Measurements from ENCODE around the gene EIF2AK3.

GRCh38 chr2:88596141-88596830, 31.0 kb downstream of the EIF2AK3 start:
- TF ChIP-seq, protein P1, sequence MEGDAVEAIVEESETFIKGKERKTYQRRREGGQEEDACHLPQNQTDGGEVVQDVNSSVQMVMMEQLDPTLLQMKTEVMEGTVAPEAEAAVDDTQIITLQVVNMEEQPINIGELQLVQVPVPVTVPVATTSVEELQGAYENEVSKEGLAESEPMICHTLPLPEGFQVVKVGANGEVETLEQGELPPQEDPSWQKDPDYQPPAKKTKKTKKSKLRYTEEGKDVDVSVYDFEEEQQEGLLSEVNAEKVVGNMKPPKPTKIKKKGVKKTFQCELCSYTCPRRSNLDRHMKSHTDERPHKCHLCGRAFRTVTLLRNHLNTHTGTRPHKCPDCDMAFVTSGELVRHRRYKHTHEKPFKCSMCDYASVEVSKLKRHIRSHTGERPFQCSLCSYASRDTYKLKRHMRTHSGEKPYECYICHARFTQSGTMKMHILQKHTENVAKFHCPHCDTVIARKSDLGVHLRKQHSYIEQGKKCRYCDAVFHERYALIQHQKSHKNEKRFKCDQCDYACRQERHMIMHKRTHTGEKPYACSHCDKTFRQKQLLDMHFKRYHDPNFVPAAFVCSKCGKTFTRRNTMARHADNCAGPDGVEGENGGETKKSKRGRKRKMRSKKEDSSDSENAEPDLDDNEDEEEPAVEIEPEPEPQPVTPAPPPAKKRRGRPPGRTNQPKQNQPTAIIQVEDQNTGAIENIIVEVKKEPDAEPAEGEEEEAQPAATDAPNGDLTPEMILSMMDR (conservative IDR thresholded peaks at IDR 0.05; ENCODE audit: low read depth, low read length): no peak
- no peak for TF ChIP-seq RFX5 (IDR thresholded peaks at IDR 0.05; ENCODE audit: low read depth, low read length)
- TF ChIP-seq MXI1 (IDR thresholded peaks at IDR 0.05; ENCODE audit: borderline replicate concordance, low read depth, low read length): no peak
- TF ChIP-seq POLR2A (IDR thresholded peaks at IDR 0.05; ENCODE audit: low read depth, low read length): no peak
- TF ChIP-seq CEBPB (IDR thresholded peaks at IDR 0.05; ENCODE audit: low read depth, low read length): no peak
- TF ChIP-seq, protein P2, sequence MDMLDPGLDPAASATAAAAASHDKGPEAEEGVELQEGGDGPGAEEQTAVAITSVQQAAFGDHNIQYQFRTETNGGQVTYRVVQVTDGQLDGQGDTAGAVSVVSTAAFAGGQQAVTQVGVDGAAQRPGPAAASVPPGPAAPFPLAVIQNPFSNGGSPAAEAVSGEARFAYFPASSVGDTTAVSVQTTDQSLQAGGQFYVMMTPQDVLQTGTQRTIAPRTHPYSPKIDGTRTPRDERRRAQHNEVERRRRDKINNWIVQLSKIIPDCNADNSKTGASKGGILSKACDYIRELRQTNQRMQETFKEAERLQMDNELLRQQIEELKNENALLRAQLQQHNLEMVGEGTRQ (IDR thresholded peaks at IDR 0.05; ENCODE audit: low read depth, low read length): no peak
- TF ChIP-seq RAD21 (IDR thresholded peaks at IDR 0.05; ENCODE audit: low read length): no peak
- TF ChIP-seq MAZ (IDR thresholded peaks at IDR 0.05; ENCODE audit: borderline replicate concordance, low read depth, low read length): no peak
- TF ChIP-seq BHLHE40 (IDR thresholded peaks at IDR 0.05; ENCODE audit: low read depth, low read length): no peak
- no peak for TF ChIP-seq SMC3 (IDR thresholded peaks at IDR 0.05; ENCODE audit: low read depth, low read length)
- TF ChIP-seq ELK1 (IDR thresholded peaks at IDR 0.05; ENCODE audit: borderline replicate concordance, low read depth, low read length): no peak
